OCI-LY1 (cell line): ENCODE results near the gene BPIFA3.

Experiments
- EZH2 ChIP-seq: fragments of 200-600 bp; sonication (generic), shearing (Covaris generic); IDR thresholded peaks from 2 replicates; pipeline ENCODE4 v1.8.0; 2017; ENCODE audit warnings: borderline replicate concordance, mixed run types, mild to moderate bottlenecking, antibody characterized with exemption, low read length, moderate library complexity, mixed read lengths
- TF ChIP-seq, protein P1 (sequence below): fragments of 200-600 bp; sonication (generic), shearing (Covaris generic); IDR thresholded peaks from 2 replicates; pipeline ENCODE4 v1.5.1; 2017; ENCODE audit warnings: mild to moderate bottlenecking, antibody characterized with exemption, low read length, moderate library complexity, mixed read lengths

DNA sequence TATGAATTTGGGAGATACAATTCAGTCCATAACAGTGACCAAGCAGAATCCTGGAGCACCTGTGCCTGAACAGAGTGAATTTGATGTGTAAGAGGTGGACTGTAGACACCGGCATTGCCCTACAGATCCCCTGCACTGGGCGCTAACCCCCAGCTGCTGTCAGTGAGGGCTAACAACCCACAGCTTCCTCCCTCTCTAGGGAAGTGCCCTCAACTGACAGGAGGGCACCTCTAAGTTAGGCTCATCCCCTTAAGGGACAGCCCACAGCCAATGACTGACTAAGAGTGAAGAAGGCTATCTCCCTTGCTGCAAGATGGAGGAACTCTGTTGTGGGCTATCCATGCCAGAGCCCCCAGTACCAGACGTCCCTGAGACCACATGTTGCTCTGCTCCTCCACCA, 50.5 kb downstream of the BPIFA3 start:
- TF ChIP-seq, protein P1, sequence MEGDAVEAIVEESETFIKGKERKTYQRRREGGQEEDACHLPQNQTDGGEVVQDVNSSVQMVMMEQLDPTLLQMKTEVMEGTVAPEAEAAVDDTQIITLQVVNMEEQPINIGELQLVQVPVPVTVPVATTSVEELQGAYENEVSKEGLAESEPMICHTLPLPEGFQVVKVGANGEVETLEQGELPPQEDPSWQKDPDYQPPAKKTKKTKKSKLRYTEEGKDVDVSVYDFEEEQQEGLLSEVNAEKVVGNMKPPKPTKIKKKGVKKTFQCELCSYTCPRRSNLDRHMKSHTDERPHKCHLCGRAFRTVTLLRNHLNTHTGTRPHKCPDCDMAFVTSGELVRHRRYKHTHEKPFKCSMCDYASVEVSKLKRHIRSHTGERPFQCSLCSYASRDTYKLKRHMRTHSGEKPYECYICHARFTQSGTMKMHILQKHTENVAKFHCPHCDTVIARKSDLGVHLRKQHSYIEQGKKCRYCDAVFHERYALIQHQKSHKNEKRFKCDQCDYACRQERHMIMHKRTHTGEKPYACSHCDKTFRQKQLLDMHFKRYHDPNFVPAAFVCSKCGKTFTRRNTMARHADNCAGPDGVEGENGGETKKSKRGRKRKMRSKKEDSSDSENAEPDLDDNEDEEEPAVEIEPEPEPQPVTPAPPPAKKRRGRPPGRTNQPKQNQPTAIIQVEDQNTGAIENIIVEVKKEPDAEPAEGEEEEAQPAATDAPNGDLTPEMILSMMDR: no peak
- no peak for TF ChIP-seq EZH2
